ENCODE data around the gene MAML2.
"Not testable (repeated sequence)": the region's sequence is repeated elsewhere in the genome, so short reads cannot be mapped to it uniquely, and the experiment has no call there.

DNA sequence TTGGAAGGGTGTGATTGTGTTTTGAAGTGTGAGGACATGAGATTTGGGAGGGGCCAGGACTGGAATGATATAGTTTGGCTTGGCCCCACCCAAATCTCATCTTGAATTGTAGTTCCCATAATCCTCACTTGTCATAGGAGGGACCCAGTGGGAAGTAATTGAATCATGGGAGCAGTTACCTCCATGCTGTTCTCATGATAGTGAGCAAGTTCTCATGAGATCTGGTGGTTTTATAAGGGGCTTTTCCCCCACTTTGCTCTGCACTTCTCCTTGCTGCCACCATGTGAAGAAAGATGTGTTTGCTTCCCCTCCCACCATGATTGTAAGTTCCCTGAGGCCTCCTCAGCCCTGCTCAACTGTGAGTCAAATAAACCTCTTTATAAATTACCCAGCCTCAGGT, 71.6 kb downstream of the MAML2 start:
- TF ChIP-seq, protein P1, sequence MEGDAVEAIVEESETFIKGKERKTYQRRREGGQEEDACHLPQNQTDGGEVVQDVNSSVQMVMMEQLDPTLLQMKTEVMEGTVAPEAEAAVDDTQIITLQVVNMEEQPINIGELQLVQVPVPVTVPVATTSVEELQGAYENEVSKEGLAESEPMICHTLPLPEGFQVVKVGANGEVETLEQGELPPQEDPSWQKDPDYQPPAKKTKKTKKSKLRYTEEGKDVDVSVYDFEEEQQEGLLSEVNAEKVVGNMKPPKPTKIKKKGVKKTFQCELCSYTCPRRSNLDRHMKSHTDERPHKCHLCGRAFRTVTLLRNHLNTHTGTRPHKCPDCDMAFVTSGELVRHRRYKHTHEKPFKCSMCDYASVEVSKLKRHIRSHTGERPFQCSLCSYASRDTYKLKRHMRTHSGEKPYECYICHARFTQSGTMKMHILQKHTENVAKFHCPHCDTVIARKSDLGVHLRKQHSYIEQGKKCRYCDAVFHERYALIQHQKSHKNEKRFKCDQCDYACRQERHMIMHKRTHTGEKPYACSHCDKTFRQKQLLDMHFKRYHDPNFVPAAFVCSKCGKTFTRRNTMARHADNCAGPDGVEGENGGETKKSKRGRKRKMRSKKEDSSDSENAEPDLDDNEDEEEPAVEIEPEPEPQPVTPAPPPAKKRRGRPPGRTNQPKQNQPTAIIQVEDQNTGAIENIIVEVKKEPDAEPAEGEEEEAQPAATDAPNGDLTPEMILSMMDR (conservative IDR thresholded peaks at IDR 0.05), result not testable (repeated sequence)
- TF ChIP-seq ZFX (IDR thresholded peaks at IDR 0.05), result not testable (repeated sequence)

Data from C4-2B (cell line).